Cerebellar cortex (tissue), 1 donor: ENCODE measurements around the gene TTBK2.
"Not testable (repeated sequence)": the region's sequence is repeated elsewhere in the genome, so short reads cannot be mapped to it uniquely, and the experiment has no call there.

Experiments used
- DNase-seq: peaks from one replicate; pipeline ENCODE4 v3.0.0-alpha.2; 2015; ENCODE audit warnings: low spot score

Gene TTBK2

GRCh38 chr15:42761813-42762212 lies 158.8 kb downstream of the TTBK2 start:
- DNase-seq: not testable (repeated sequence)

GRCh38 chr15:42760759-42761158 lies 159.8 kb downstream of the TTBK2 start:
- no peak for DNase-seq

GRCh38 chr15:42759093-42759492 lies 161.5 kb downstream of the TTBK2 start:
- DNase-seq: no peak

- DNase-seq: no peak
These were observed 170.3 kb downstream of the TTBK2 start for GRCh38 chr15:42750306-42750705.

GRCh38 chr15:42749266-42749665 lies 171.3 kb downstream of the TTBK2 start:
- no peak for DNase-seq

GRCh38 chr15:42744195-42744594 lies 176.4 kb downstream of the TTBK2 start:
- DNase-seq: no peak

- no peak for DNase-seq
These were observed 178.4 kb downstream of the TTBK2 start for GRCh38 chr15:42742149-42742548.

- DNase-seq: no peak
These were observed 178.9 kb downstream of the TTBK2 start for GRCh38 chr15:42741710-42742109.

GRCh38 chr15:42737529-42738328 lies 182.8 kb downstream of the TTBK2 start:
- DNase-seq: no peak

- peak; percentile 78 for DNase-seq
These were observed 183.6 kb downstream of the TTBK2 start, which contains the start of gene CDAN1 for GRCh38 chr15:42736793-42737528. Gene CDAN1, minus strand, starts transcription at chr15:42737128. Its CDS starts 26 bp downstream, at chr15:42737102.

GRCh38 chr15:42736178-42736792 lies 184.3 kb downstream of the TTBK2 start:
- no peak for DNase-seq

GRCh38 chr15:42735382-42736165 lies 185.0 kb downstream of the TTBK2 start:
- no peak for DNase-seq

GRCh38 chr15:42734076-42734672 lies 186.4 kb downstream of the TTBK2 start:
- DNase-seq: no peak

GRCh38 chr15:42733027-42733426 lies 187.6 kb downstream of the TTBK2 start:
- DNase-seq: no peak

- no peak for DNase-seq
These were observed 188.3 kb downstream of the TTBK2 start for GRCh38 chr15:42732095-42732827.

GRCh38 chr15:42731461-42731860 lies 189.1 kb downstream of the TTBK2 start:
- no peak for DNase-seq

- no peak for DNase-seq
These were observed 190.0 kb downstream of the TTBK2 start for GRCh38 chr15:42730536-42730935.

- no peak for DNase-seq
These were observed 190.4 kb downstream of the TTBK2 start for GRCh38 chr15:42730135-42730534.

- DNase-seq: no peak
These were observed 191.2 kb downstream of the TTBK2 start for GRCh38 chr15:42729409-42729808.

- DNase-seq: no peak
These were observed 191.6 kb downstream of the TTBK2 start for GRCh38 chr15:42728972-42729371.

- DNase-seq: no peak
These were observed 192.0 kb downstream of the TTBK2 start for GRCh38 chr15:42728560-42728959.
